GM12892 (cell line): ENCODE measurements around the gene RPS27.

Source experiments
- DNase-seq: peaks from one replicate; pipeline ENCODE4 v3.0.0; 2011; ENCODE audit not compliant: insufficient read length
- FAIRE-seq: peaks from 2 replicates; lab custom pipeline; 2011; peaks lifted over from hg19 to GRCh38; lab: Jason Lieb, UNC
- POLR2A ChIP-seq: IDR thresholded peaks from 2 replicates; pipeline ENCODE4 v1.6.1; 2011; ENCODE audit warnings: low read depth, low read length, control low read depth
- POLR2AphosphoS5 ChIP-seq: IDR thresholded peaks from 2 replicates; pipeline ENCODE4 v1.6.1; 2011; ENCODE audit warnings: low read depth, low read length, control low read depth
- TAF1 ChIP-seq: IDR thresholded peaks from 2 replicates; pipeline ENCODE4 v1.6.1; 2011; ENCODE audit warnings: low read depth, mild to moderate bottlenecking, control low read depth, low read length, borderline replicate concordance

Gene RPS27

DNA sequence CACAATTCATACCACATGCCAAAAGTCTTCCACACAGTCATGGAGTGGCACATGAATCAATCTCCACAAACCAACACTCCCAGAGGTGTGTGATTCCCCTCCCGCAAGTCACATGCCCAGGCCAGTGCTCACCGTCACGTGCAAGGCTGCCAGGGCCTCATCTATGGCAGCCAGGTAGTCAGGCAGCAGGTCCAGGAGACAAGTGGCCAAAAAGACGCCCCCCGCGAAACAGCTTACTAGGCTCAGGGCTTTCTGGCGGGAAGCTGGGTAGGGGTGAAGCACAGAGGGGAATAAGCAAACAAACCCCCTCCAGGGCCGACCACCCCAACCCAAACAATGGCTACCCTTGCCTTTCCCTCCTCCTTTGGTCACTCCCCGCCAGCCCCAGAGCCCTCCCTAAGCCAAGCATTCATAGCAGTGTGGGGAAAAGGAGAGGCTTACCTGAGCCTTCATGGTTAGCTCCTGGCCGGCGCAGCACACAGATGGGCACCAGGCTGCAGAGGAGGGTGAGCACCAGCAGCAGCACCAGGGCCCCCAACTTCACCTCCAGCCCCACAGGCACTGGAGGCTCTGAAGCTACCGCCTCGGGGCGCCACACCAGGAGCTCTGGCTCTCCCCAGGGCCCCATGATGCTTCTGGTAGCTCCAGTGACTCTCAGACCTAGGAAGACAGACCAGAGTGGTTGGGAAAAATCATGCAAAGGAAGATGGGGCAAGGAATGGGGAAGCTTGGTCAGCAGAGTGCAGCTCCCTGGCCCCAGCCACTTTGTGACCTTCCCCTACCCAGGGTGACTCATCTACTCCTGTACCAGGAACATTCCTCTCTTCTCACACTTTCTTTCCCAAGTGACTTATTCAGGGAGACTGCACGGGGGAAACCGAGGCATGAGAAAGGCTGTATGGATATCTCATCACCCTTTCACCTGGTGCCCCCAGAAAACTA, 28.2 kb upstream of the RPS27 start:
- FAIRE-seq = peak; percentile 44
- DNase-seq = no peak
- TF ChIP-seq TAF1 (no peak), POLR2A (0 out of 2 replicates have a peak, but pooled peaks have one; percentile 19)

DNA sequence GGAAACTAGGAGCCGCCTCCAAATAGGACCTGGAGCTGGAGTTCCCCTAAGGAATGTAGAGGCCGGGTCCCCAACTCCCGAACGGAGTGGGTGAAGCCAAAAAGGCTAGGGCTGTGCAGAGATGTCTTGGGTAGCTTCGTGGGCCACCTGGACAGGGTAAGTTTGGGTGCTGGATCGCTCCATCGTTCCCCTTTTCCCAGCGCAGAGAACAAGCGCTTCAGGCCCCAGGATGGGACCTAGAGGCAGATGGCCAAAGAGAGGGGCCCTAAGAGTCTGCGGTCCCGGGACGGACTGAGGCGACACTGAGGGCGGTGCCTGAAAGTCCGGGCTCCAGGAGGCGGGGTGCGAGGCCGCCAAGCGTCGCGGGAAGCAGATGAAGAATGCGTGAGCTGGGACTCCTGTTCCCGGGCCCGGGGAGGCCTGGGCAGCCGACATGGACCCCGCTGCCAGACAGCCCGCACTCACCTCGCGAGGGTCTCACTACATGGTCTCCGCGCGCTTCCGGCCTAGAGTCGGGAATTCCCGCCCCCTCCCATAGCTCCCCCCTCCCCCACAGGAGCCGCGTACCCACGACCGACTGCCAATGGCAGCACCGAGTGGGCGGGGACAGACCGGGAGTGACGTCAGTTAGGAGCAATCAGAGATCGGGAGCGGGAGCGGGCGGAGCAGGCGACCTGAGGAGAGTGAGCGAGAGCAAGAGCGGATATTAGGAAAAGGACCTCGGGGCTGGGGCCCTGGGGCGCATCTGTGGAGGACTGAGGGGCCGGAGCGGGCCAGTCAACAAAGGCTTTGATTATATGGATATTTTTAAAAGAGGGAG, 27.3 kb upstream of the RPS27 start, which contains the start of gene SLC39A1:
SLC39A1 (minus strand) TSS at position 508 of the 820 bp plus-strand sequence. CDS start 822 bp downstream, outside the sequence.
- peak; percentile 90 for DNase-seq
- FAIRE-seq = peak; percentile 91
- TF ChIP-seq POLR2AphosphoS5 (no peak; the same call in none of the 2 replicates), POLR2A (peak; percentile 81), TAF1 (peak; percentile 51; the same call in 1 of the 2 replicates)

- DNase-seq = no peak
- FAIRE-seq = no peak
- no peak for TF ChIP-seq POLR2AphosphoS5
- TF ChIP-seq TAF1 = no peak
- TF ChIP-seq POLR2A = no peak
Observed at GRCh38 chr1:153963850-153964331, 26.7 kb upstream of the RPS27 start.

GRCh38 chr1:153967107-153967999, 23.2 kb upstream of the RPS27 start, which contains the start of gene CREB3L4:
Gene CREB3L4, plus strand, starts transcription at chr1:153967902. Its CDS starts 624 bp downstream, at chr1:153968526.
- FAIRE-seq = peak; percentile 93
- peak; percentile 80 for TF ChIP-seq POLR2A
- peak; percentile 66 for TF ChIP-seq TAF1
- peak; percentile 80 for TF ChIP-seq POLR2AphosphoS5
- DNase-seq = peak; percentile 85

DNA sequence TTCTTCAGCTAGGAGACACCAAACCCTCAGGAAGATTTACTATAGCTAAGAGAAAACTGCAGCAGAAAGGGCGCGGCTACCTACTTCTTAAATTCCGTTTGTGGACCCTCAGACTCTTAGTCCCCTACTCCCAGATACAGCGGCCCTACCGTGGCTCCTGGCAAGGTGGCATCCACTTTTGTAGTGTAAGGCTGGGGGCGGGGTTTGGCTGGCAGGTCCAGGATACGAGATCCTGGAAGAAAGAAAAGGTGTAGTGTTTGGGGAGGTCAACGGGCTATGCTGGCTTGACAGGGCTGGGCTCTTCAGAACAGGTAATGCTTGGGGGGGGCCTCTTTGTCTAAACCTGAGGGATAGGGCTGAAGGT, 22.6 kb upstream of the RPS27 start:
- FAIRE-seq (no peak), DNase-seq (no peak)
- peak; percentile 10; the same call in 1 of the 2 replicates for TF ChIP-seq POLR2A
- no peak for TF ChIP-seq TAF1

- no peak for FAIRE-seq
- no peak for TF ChIP-seq TAF1
- no peak for TF ChIP-seq POLR2AphosphoS5
- TF ChIP-seq POLR2A = no peak
- no peak for DNase-seq
Observed at GRCh38 chr1:153968408-153968807, 22.2 kb upstream of the RPS27 start.

- no peak for FAIRE-seq
- TF ChIP-seq POLR2A (no peak), TAF1 (no peak), POLR2AphosphoS5 (no peak)
- no peak for DNase-seq
Observed at GRCh38 chr1:153968972-153969371, 21.6 kb upstream of the RPS27 start.

GRCh38 chr1:153970346-153970745, 20.2 kb upstream of the RPS27 start:
- FAIRE-seq = no peak
- TF ChIP-seq TAF1 = no peak
- no peak for TF ChIP-seq POLR2AphosphoS5
- TF ChIP-seq POLR2A = no peak

DNA sequence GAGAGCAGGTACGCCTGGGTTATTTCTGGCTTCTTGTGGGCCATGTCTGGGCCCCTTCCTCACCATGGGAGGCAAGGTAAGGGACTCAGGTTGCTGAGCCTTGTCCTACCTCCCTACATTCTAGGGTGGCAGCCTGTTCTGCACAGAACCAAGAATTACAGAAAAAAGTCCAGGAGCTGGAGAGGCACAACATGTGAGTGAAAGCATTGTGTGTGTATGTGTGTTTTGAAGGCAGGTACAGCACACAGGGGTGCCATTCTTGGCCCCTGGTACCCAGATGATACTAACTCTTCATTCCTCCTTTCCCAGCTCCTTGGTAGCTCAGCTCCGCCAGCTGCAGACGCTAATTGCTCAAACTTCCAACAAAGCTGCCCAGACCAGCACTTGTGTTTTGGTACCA, 17.5 kb upstream of the RPS27 start:
- DNase-seq (no peak), FAIRE-seq (no peak)
- TF ChIP-seq POLR2AphosphoS5 (peak; percentile 42; the same call in 1 of the 2 replicates), TAF1 (no peak)

More at GRCh38 chr1:153970346-153970745, 20.2 kb upstream of the RPS27 start:
- no peak for DNase-seq

DNA sequence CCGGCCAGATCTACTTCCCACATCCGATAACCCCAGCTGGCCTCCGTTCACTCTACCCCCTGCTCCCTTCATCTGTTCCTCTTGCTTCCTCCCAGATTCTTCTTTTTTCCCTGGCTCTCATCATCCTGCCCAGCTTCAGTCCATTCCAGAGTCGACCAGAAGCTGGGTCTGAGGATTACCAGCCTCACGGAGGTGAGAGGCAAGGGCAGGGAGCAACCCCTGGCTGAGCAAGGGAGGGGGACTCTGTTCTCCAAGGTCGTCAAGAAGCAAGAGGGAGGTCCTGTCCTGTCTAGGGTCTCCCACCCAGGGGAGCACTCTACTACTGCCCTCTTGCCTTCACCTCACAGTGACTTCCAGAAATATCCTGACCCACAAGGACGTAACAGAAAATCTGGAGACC, 17.0 kb upstream of the RPS27 start:
- FAIRE-seq = no peak
- DNase-seq = no peak
- TF ChIP-seq TAF1 = no peak
- TF ChIP-seq POLR2A = 0 out of 2 replicates have a peak, but pooled peaks have one; percentile 36
- TF ChIP-seq POLR2AphosphoS5 = peak; percentile 45; the same call in 1 of the 2 replicates

DNA sequence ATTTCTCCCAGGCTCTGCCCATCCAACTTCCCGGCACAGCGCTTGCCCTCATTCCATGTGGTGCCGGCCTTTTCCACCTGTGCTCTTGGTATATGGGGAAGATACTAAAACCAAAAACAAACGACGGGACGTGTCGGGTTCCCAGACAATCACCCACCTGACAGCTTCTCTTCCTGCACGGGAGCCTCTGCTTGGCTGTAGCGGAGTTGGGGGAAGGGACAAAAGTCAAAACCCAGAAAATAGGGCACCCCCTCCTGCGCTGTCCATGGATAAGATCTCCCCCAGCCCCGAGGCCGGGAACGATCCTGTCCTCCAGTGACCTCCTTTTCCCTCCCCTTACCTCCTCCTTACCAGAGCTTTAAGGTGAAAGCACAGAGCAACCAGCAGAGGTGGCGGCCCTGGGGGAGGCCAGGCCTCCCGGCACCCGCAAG, 13.7 kb upstream of the RPS27 start:
- no peak for DNase-seq
- no peak for FAIRE-seq

More for the DNA sequence above, 13.7 kb upstream of the RPS27 start:
- no peak for TF ChIP-seq POLR2AphosphoS5
- TF ChIP-seq POLR2A = no peak
- TF ChIP-seq TAF1 = no peak
